Rectal smooth muscle tissue (tissue), 1 donor: ENCODE data around the gene CRYBG3.
A peak's percentile ranks its signal among the peaks of the same experiment; 100 is the strongest.

Experiments
- H3K27ac ChIP-seq: one replicate; pipeline ENCODE4 v1.7.0; 2013; ENCODE audit warnings: low read depth, low read length, inconsistent platforms
- H3K27me3 ChIP-seq: one replicate; pipeline ENCODE4 v1.7.0; 2013; ENCODE audit warnings: low read length; ENCODE audit not compliant: control insufficient read depth, insufficient read depth
- H3K36me3 ChIP-seq: one replicate; pipeline ENCODE4 v1.7.0; 2013; ENCODE audit warnings: low read length; ENCODE audit not compliant: control insufficient read depth, insufficient read depth
- H3K4me1 ChIP-seq: one replicate; pipeline ENCODE4 v1.7.0; 2013; ENCODE audit warnings: low read length; ENCODE audit not compliant: control insufficient read depth, insufficient read depth
- H3K4me3 ChIP-seq: one replicate; pipeline ENCODE4 v1.7.0; 2013; ENCODE audit warnings: low read length
- H3K9ac ChIP-seq: one replicate; pipeline ENCODE4 v1.7.0; 2013; ENCODE audit warnings: low read length

The CRYBG3 gene

DNA sequence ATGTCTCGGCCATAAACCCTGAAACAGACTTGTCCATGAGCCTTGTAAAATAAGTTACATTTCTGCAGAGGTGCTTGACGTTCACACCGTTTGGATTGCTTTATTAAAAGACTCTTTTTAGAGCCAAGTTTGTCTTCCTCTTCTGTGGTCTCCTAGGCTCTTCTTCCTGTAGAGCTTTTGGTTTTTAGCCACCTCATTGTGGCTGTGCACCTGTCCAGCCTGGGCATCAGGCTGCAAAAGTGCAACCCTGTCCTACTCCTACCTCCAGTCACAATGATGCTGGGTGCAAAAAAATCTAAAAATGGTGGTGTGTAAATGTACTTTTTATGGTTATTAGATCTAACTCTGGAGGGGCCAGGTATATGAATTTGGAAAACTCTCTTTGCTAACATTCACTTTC lies 153.2 kb downstream of the CRYBG3 start:
- H3K27ac ChIP-seq = no peak overlapping the region
- no peaks in the 10 kb centered on the region for H3K36me3 ChIP-seq
- no peaks in the 10 kb centered on the region for H3K27me3 ChIP-seq
- H3K4me1 ChIP-seq = peaks cover 2% of the 10 kb centered on the region
- no peak overlapping the region for H3K9ac ChIP-seq
- no peak overlapping the region for H3K4me3 ChIP-seq

DNA sequence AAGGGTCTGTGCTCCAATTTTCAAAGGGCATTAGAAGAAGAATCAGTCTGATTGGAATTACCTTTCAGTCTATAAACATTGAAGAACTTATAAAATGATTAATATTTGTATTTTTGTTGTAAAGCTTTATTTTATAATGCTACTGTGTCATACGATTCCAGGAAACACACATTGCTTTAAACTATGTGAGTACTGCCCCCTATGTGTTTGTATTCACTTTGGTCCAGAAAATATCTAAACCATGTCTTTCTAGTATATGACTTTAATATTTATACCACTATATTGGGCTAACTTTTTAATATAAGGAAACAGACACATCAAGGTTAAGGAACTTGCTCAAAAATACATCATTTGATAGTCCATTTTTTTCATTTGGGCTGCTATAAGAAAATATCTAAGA lies 153.7 kb downstream of the CRYBG3 start:
- Histone ChIP-seq H3K27ac (no peak overlapping the region), H3K4me3 (no peak overlapping the region), H3K27me3 (no peaks in the 10 kb centered on the region), H3K9ac (no peak overlapping the region), H3K36me3 (no peaks in the 10 kb centered on the region), H3K4me1 (peaks cover 2% of the 10 kb centered on the region)

DNA sequence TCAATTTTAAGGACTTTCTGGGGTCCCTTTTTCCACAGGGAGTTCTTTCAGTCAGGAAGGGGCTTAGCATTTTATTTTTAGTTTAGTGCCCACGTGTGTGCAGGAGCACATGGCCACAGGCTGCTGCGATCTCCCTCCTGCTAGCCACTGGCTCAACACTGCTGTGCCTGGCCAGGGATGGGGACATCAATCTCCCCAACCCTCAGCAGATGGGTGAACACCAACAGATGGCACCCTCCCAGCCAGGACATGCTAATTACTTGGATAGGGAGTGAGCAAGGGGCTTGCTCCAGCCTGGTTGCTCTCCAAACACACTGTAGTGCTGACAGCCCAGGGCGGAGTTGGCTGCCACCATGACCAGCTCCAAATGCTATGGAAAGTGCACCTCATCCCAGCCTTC lies 157.8 kb downstream of the CRYBG3 start:
- H3K9ac ChIP-seq = no peak overlapping the region
- H3K4me1 ChIP-seq = peaks cover 10% of the 10 kb centered on the region
- no peak overlapping the region for H3K4me3 ChIP-seq
- no peak overlapping the region for H3K27ac ChIP-seq
- H3K36me3 ChIP-seq = no peaks in the 10 kb centered on the region
- no peaks in the 10 kb centered on the region for H3K27me3 ChIP-seq

DNA sequence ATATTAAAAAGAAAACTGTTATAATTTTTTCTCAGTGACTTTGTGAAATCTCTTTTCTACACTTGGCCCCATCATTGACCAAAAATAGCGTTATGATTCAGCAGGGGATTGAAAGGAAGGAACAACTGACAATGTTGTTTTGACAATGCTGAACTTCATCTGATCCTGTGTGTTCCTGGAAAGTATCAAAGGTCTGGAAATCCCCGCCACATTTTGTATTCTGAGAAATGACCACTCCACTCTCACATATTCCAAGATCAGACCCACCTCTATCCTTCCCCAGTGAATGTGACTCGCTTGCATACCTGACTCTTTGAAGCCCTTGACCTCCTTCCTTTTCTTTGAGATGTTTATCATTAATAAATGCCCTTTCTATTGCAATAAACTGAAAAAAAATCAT lies 160.1 kb downstream of the CRYBG3 start:
- Histone ChIP-seq H3K9ac (no peak overlapping the region), H3K4me3 (no peak overlapping the region), H3K27me3 (no peaks in the 10 kb centered on the region), H3K27ac (peak overlapping the region; percentile 53), H3K36me3 (no peaks in the 10 kb centered on the region), H3K4me1 (peaks cover 10% of the 10 kb centered on the region)

DNA sequence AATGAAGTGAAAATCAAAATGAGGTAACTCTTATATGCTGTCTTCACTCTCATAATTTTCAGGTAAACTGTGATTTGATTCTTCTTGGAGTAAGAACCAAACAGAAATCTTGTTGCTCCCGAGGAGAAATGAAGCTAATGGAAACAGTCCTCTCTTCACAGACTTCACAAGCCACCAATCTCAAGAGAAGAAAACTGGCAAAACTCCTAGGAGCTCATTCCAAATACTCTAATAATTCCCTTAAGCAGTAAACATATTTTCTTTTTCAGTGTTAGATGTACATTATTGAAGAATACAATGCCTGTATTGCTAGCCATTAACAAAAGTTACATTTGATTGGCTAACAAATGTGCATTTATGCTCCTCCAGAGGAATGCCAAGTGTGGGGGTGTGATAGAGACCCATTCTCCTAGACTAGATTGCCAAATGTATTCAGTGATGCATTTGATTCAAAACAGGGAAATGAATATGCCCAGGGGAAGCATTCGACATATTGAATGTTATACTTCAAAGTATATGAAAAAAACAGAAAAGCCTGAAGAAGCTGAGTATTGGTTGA lies 162.2 kb downstream of the CRYBG3 start:
- Histone ChIP-seq H3K27ac (no peak overlapping the region), H3K4me1 (peaks cover 10% of the 10 kb centered on the region), H3K9ac (no peak overlapping the region), H3K27me3 (peaks cover 2% of the 10 kb centered on the region), H3K4me3 (no peak overlapping the region), H3K36me3 (no peaks in the 10 kb centered on the region)

DNA sequence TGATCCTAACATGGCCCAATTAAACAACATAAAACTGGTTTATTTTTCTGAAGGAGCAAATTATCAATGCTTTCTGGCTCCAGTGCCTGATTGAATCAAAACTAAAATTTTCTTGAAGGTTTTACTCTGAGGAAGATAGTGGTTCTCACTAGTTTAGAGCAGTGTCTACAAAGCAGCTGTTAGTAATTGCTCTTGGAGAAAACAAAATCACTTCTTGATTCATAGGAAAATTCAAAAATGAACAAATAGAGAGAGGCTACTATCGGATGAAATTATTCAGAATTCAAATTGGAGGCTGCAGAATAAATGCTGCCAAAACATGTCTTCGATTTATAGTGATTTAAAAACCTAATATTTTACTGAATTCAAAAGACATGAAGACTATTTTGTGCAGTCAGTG lies 165.5 kb downstream of the CRYBG3 start:
- no peak overlapping the region for H3K4me3 ChIP-seq
- H3K4me1 ChIP-seq = peaks cover 11% of the 10 kb centered on the region
- no peak overlapping the region for H3K9ac ChIP-seq
- peaks cover 2% of the 10 kb centered on the region for H3K27me3 ChIP-seq
- no peaks in the 10 kb centered on the region for H3K36me3 ChIP-seq
- no peak overlapping the region for H3K27ac ChIP-seq

DNA sequence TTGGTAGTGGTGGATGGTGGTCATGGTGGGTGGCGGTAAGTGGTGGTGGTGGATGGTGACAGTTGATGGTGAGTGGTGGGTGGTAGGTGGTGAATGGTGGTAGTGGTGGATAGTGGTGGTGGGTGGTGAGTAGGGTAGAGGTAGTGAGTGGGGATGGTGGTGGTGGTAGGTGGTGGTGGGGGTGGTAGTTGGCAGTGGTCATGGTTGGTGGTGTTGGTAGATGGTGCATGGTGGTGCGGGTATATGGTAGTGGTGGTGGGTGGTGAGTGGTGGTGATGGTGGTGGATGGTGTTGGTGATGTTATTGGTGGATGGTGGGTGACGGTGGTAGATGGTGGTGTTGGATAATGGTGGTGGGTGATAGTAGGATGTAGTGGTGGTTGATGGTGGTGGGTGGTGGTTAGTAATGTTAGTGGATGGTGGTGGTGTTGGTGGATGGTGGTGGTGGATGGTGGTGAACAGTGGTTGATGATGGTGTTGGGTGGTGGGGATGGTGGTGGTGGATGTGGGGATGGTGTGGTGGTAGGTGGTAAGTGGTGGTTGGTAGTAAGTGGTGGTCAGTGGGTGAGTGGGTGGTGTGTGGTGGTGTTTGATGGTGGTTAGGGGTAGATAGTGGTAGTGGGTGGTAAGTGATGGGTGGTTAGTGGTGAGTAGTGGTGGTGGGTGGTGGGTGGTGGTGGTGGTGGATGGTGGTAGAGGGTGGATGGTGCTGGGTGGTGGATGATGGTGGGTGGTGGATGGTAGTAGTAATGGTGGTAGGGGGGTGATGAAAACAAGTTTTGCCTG lies 167.2 kb downstream of the CRYBG3 start:
- Histone ChIP-seq H3K4me3 (no peak overlapping the region), H3K4me1 (peaks cover 10% of the 10 kb centered on the region), H3K9ac (no peak overlapping the region), H3K36me3 (no peaks in the 10 kb centered on the region), H3K27ac (no peak overlapping the region), H3K27me3 (peaks cover 2% of the 10 kb centered on the region)

DNA sequence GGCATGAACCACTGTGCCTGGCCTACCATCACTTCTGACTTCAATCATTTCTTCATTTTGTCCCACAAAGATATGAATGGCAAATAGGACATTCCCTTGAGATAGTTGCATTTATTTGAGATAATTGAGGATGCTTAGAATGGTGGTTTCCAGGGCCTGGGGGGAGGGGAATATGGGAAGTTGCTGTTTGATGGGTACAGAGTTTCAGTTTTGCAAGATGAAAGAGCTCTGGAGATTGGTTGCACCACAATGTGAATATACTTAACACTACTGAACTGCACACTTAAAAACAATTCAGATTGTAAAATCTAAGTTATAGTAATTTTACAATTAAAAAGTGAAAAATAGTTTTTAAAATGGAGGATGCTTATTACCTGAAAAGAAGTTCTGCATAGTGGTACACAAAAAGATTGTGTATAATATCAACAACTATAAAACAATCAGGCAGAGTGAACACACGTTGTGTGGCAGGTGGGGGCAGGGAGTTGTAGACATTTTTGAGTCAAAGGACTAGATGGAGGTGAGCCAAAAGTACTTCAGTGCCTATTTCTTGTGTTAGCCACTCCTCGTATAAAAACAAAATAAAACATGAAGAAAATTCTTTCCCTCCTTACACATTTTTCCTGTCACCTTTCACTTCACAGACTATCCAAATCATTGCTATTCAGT lies 168.9 kb downstream of the CRYBG3 start:
- Histone ChIP-seq H3K9ac (no peak overlapping the region), H3K4me3 (peak overlapping the region; percentile 33), H3K27me3 (peaks cover 2% of the 10 kb centered on the region), H3K4me1 (peaks cover 6% of the 10 kb centered on the region), H3K36me3 (no peaks in the 10 kb centered on the region), H3K27ac (no peak overlapping the region)

DNA sequence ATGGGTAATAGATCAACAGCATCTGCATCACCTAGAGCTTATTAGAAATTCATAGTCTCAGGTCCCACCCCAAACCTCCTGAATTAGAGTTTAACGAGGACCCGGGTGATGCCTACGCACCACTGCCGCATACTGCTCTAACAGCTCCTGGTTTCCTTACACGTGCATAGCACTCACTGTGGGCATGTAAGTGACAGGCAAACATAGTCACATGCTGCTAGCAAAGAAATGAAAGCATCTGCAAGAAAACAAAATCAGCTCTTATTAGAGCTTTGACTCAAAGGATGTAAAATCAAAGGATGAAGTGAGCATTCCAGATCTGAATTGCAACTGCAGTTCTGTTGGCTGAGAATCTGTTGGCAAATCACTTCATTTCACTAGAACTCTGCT lies 169.5 kb downstream of the CRYBG3 start:
- peaks cover 2% of the 10 kb centered on the region for H3K27me3 ChIP-seq
- no peak overlapping the region for H3K9ac ChIP-seq
- H3K27ac ChIP-seq = no peak overlapping the region
- no peaks in the 10 kb centered on the region for H3K36me3 ChIP-seq
- peak overlapping the region; percentile 33 for H3K4me3 ChIP-seq
- peaks cover 6% of the 10 kb centered on the region for H3K4me1 ChIP-seq

DNA sequence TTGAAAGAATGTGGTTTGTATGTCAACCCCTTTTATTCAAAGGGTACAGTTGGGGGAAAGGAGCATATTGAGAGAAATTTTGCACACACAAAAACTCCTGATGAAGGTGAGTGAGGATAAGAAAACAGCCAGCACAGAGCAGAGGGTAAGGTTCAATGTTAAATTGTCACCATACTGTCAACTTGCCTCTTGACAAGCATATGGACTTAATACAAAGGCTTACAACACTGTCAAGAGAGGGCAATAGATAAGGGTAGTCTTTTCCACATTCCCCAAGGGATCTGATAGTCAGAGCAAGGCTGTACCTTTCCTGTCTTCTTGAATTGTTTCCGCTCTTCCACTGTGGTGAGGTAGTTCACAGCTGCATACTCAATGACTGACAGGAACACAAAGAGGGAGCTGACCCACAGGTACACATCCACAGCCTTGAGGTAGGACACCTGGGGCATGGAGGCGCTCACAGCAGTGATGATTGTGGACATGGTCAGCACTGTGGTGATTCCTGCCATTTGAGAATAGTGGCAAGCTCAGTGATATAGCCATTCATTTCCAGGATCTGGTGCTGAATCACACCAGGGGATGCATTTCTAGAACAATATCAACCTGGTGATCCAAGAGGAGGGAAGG lies 170.8 kb downstream of the CRYBG3 start:
- H3K9ac ChIP-seq = no peak overlapping the region
- H3K27me3 ChIP-seq = peaks cover 2% of the 10 kb centered on the region
- H3K36me3 ChIP-seq = no peaks in the 10 kb centered on the region
- H3K27ac ChIP-seq = no peak overlapping the region
- H3K4me3 ChIP-seq = no peak overlapping the region
- H3K4me1 ChIP-seq = peaks cover 6% of the 10 kb centered on the region

DNA sequence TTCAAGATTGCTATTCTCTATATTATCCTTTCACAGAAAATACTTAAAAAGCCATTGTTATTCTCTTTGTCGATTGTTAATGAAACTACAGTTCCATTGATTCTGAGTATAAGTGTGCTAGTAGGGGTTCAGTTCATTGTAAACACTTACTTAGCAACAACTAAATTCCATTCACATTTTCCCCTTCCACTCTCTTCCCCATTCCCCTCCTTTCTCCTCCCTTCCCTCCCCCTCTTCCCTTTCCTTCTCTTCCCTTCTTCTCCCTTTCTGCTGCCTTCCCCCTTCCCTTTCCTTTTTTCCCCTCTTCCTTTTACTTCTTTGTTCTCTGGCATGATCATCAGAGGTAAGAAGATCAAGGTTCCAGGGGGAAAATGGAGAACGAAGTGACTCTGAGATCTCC lies 171.7 kb downstream of the CRYBG3 start:
- H3K36me3 ChIP-seq = no peaks in the 10 kb centered on the region
- H3K4me3 ChIP-seq = no peak overlapping the region
- H3K9ac ChIP-seq = no peak overlapping the region
- H3K27ac ChIP-seq = no peak overlapping the region
- H3K27me3 ChIP-seq = no peaks in the 10 kb centered on the region
- peaks cover 6% of the 10 kb centered on the region for H3K4me1 ChIP-seq

DNA sequence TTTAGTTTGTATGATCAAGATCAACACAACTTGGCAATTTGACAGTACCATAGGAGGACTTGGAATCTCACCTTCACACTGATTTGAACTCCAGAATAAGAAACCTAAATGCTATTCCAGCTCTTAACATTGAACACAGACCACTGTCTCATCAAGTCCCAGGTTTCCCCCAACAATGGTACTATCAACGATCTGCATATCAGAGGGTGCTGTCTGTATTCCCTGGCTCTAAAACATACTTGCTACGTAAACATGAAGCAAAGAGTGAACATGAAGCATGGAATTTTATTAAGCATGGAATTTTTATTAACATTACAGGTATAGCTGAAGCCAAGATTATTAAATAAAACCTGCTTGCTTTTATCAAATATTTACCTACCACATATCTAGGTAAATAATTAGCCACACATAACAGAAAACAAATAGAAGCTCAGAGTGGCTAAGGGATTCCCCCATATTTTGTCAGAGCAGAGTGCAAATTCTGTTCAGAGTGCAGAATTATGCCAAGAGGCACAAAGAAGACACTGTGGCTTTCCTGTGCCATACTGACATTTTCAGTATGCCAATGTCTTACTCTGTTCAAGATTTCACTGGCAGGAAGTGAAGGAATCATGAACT lies 172.6 kb downstream of the CRYBG3 start:
- Histone ChIP-seq H3K27ac (no peak overlapping the region), H3K4me3 (no peak overlapping the region), H3K27me3 (no peaks in the 10 kb centered on the region), H3K36me3 (no peaks in the 10 kb centered on the region), H3K4me1 (peaks cover 6% of the 10 kb centered on the region), H3K9ac (no peak overlapping the region)
